ENCODE measurements around the gene SPRED3. TPM values are rescaled to one million over a fixed set of nuclear protein-coding genes. Genes with fewer than 3 reads are reported as not detected.

SPRED3 gene
- total RNA-seq, 4 donors from 2014 or later, result 0.46 to 0.83 (median 0.59) TPM

- Histone ChIP-seq H3K4me1 (no peaks in the 10 kb centered on the region), H3K4me3 (no peak overlapping the region), H3K9me3 (no peaks in the 10 kb centered on the region), H3K27me3 (peaks cover 0 to 39% (median 0%) of the 10 kb centered on the region in 4 donors), H3K27ac (replicated peaks in 1 of 4) (no peak overlapping the region), H3K36me3 (no peaks in the 10 kb centered on the region)
- WGBS, result 89% methylated on average over 7 of the region's 9 CpGs
- DNase-seq (ENCODE audit: extremely low spot score), result no peak
- intact Hi-C loops (cut with DNase I), result no loop called here
- no peak for TF ChIP-seq EP300 (IDR thresholded peaks at IDR 0.05)
- TF ChIP-seq, protein P1, sequence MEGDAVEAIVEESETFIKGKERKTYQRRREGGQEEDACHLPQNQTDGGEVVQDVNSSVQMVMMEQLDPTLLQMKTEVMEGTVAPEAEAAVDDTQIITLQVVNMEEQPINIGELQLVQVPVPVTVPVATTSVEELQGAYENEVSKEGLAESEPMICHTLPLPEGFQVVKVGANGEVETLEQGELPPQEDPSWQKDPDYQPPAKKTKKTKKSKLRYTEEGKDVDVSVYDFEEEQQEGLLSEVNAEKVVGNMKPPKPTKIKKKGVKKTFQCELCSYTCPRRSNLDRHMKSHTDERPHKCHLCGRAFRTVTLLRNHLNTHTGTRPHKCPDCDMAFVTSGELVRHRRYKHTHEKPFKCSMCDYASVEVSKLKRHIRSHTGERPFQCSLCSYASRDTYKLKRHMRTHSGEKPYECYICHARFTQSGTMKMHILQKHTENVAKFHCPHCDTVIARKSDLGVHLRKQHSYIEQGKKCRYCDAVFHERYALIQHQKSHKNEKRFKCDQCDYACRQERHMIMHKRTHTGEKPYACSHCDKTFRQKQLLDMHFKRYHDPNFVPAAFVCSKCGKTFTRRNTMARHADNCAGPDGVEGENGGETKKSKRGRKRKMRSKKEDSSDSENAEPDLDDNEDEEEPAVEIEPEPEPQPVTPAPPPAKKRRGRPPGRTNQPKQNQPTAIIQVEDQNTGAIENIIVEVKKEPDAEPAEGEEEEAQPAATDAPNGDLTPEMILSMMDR (IDR thresholded peaks at IDR 0.05), result no peak
- no peak for TF ChIP-seq POLR2A (IDR thresholded peaks at IDR 0.05; ENCODE audit: low read depth)
- TF ChIP-seq POLR2AphosphoS5 (IDR thresholded peaks at IDR 0.05), result no peak
Measured at GRCh38 chr19:38442736-38443135, 54.2 kb downstream of the SPRED3 start.

DNA sequence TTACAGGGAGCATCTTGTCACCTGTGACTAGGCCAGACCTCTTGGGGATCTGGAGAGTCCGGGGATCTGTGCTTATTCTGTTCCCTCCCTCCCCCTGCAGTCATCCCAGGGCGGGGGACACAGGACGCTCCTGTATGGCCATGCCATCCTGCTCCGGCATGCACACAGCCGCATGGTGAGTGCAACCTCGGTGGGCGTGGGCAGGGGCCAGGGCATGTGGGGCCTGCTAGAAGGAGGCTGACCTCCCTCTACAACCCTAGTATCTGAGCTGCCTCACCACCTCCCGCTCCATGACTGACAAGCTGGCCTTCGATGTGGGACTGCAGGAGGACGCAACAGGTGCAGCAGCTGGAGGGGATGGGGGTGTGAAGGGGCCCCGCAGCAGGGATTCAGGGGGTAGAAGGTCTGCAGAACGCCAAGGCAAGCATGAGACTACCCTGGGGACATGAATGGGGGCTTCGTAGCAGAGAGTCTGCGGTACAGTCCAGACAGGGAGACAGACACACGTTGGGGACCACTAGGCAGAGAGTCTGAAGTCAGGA lies 55.0 kb downstream of the SPRED3 start:
- no peak for DNase-seq (ENCODE audit: extremely low spot score)
- Histone ChIP-seq H3K4me1 (no peaks in the 10 kb centered on the region), H3K9me3 (no peaks in the 10 kb centered on the region), H3K4me3 (no peak overlapping the region), H3K27ac (replicated peaks in 1 of 4) (no peak overlapping the region), H3K36me3 (no peaks in the 10 kb centered on the region), H3K27me3 (peaks cover 0 to 39% (median 0%) of the 10 kb centered on the region in 4 donors)
- 94% methylated on average over 8 of the region's 15 CpGs for WGBS
- intact Hi-C loops (cut with DNase I), result no loop called here
- TF ChIP-seq EP300 (IDR thresholded peaks at IDR 0.05) (no peak), POLR2AphosphoS5 (IDR thresholded peaks at IDR 0.05) (no peak), POLR2A (IDR thresholded peaks at IDR 0.05; ENCODE audit: low read depth) (no peak)
- TF ChIP-seq, protein P1 (IDR thresholded peaks at IDR 0.05), result no peak

- H3K27ac ChIP-seq (replicated peaks in 1 of 4), result no peak overlapping the region
- no peaks in the 10 kb centered on the region for H3K36me3 ChIP-seq
- H3K4me3 ChIP-seq, result no peak overlapping the region
- no peaks in the 10 kb centered on the region for H3K4me1 ChIP-seq
- intact Hi-C loops (cut with DNase I), result no loop called here
- TF ChIP-seq, protein P1 (IDR thresholded peaks at IDR 0.05), result no peak
- TF ChIP-seq POLR2A (IDR thresholded peaks at IDR 0.05; ENCODE audit: low read depth) (no peak), POLR2AphosphoS5 (IDR thresholded peaks at IDR 0.05) (no peak), EP300 (IDR thresholded peaks at IDR 0.05) (no peak)
- H3K27me3 ChIP-seq, result peaks cover 0 to 36% (median 0%) of the 10 kb centered on the region in 4 donors
- DNase-seq (ENCODE audit: extremely low spot score), result no peak
- no peaks in the 10 kb centered on the region for H3K9me3 ChIP-seq
- 93% methylated on average over 6 of the region's 7 CpGs for WGBS
Measured at GRCh38 chr19:38444026-38444425, 55.5 kb downstream of the SPRED3 start.

DNA sequence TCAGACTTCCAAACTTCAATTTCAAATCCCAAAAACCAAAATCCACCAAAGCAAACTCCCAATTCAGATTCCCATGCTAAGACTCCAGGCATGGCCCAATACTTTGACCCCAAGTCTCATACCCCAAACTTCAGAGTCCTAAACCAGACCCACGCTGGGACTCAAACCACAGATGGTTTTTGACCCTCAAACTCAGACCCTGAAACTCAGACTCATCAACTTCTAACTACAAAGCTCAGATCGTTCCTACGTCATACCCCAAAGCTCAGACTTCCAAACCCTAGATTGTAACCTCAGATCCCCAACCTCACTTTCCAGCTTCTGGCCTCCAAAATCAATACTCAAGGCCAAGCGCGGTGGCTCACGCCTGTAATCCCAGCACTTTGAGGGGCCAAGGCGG lies 56.9 kb downstream of the SPRED3 start:
- Histone ChIP-seq H3K4me3 (no peak overlapping the region), H3K4me1 (no peaks in the 10 kb centered on the region), H3K36me3 (no peaks in the 10 kb centered on the region), H3K27me3 (peaks cover 0 to 26% (median 0%) of the 10 kb centered on the region in 4 donors), H3K9me3 (no peaks in the 10 kb centered on the region), H3K27ac (replicated peaks in 1 of 4) (no peak overlapping the region)
- intact Hi-C loops (cut with DNase I), result no loop called here
- TF ChIP-seq POLR2AphosphoS5 (IDR thresholded peaks at IDR 0.05) (no peak), EP300 (IDR thresholded peaks at IDR 0.05) (no peak), POLR2A (IDR thresholded peaks at IDR 0.05; ENCODE audit: low read depth) (no peak)
- TF ChIP-seq, protein P1 (IDR thresholded peaks at IDR 0.05), result no peak
- no peak for DNase-seq (ENCODE audit: extremely low spot score)
- 96% methylated on average over 7 of the region's 7 CpGs for WGBS

DNA sequence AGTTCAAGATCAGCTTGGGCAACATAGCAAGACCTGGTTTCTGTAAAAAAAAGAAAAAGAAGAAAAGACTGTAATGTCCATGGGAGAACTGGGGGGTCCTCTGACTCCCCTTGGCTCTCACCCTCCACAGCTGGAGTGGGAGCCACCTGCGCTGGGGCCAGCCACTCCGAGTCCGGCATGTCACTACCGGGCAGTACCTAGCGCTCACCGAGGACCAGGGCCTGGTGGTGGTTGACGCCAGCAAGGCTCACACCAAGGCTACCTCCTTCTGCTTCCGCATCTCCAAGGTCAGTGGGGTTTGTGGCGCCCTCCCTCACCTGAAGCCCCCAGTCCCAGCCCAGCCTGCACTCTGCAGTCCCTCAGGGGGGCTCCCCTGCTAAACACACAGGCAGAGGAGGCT lies 59.7 kb downstream of the SPRED3 start:
- Histone ChIP-seq H3K9me3 (no peaks in the 10 kb centered on the region), H3K27me3 (peaks cover 0 to 5% (median 0%) of the 10 kb centered on the region in 4 donors), H3K4me1 (no peaks in the 10 kb centered on the region), H3K36me3 (no peaks in the 10 kb centered on the region), H3K27ac (replicated peaks in 1 of 4) (no peak overlapping the region), H3K4me3 (no peak overlapping the region)
- DNase-seq (ENCODE audit: extremely low spot score), result no peak
- intact Hi-C loops (cut with DNase I), result no loop called here
- WGBS, result 91% methylated on average over 9 of the region's 9 CpGs
- TF ChIP-seq, protein P1 (IDR thresholded peaks at IDR 0.05), result no peak
- TF ChIP-seq EP300 (IDR thresholded peaks at IDR 0.05) (no peak), POLR2A (IDR thresholded peaks at IDR 0.05; ENCODE audit: low read depth) (no peak), POLR2AphosphoS5 (IDR thresholded peaks at IDR 0.05) (no peak)

Data from esophagus muscularis mucosa (tissue), 4 donors.